HG03565 (cell line): ENCODE measurements around the gene LY6G6D.
A peak's percentile ranks its signal among the peaks of the same experiment; 100 is the strongest.

Experiments used
- ATAC-seq: cut with Tn5 transposase; IDR thresholded peaks from one replicate; pipeline ENCODE4 v1.9.1; 2021; ENCODE audit warnings: mild to moderate bottlenecking, moderate library complexity; ENCODE audit not compliant: unreplicated experiment

The LY6G6D gene

GRCh38 chr6:31734247-31734820, 19.2 kb downstream of the LY6G6D start:
- no peak for ATAC-seq

DNA sequence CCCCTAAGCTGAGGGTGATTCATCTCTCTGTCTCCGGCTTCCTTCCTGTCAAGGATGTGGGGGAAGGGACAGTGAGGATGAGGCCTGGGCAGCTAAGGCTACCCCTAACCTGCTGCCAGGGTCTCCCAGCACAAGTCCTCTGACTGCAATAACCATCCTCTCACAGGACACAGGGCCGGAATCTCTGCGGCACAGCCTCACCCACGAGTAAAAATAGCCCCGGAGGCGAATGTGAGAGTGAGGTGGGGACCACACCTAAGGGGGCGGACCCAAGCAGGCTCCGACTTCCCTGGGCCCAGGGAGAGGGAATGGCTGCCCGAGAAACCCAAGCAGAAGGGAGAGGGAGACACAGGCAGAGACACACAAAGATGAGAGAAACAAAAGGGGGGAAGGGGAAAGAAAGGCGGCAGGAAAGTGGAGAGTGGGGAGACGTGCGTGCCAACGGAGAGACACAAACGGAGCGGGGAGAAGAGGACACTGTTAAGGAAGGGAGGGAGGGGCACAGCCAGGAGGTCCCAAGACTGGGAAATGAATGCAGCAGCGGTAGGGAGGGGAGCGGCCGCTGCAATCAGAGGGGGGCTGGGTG, 19.8 kb downstream of the LY6G6D start:
- no peak for ATAC-seq

DNA sequence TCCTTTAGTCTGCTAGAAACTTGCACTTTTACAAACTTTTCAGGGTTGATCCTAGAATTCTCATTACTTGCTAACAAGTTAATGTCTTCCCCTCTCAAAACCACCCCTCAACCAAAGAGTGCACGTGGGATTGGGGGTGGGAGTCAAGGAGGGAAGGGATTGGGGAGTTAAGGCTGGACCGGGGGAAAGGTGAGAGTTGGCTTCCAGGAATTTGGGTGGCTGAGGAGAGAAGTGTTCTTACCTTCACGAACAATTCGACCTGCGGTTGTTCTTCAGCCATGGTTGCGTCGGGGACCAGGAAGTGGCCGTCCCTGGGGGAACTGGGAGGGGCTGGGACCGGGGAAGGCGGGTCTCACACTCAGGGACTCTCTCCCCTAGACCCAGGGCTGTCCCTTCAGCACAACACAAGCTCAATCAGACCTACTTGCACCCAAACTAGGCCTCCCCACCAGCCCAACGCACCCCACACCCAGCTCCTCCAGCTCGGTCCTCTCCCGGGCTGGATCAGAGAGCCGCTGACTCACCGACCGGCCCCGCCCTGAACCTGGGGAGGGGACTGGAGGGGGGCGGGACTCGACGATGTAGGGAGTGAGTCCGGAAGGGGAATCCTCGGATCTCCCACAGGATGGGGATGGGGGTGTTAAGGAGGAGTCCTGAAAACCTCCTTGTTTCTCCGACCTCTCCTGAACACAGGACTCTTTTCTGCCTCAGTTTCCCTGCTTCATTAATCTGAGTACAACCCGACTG, 21.0 kb downstream of the LY6G6D start, which contains the start of gene CLIC1:
TSS of gene CLIC1 (minus strand) at position 510 of the 747 bp plus-strand sequence. CDS start at position 280, 230 bp downstream.
- ATAC-seq: no peak

GRCh38 chr6:31736768-31737314, 21.7 kb downstream of the LY6G6D start:
- ATAC-seq: no peak

- no peak for ATAC-seq
These were observed 22.3 kb downstream of the LY6G6D start for GRCh38 chr6:31737315-31737990.

- ATAC-seq: no peak
These were observed 23.1 kb downstream of the LY6G6D start for GRCh38 chr6:31737991-31738979.

- peak; percentile 63 for ATAC-seq
These were observed 24.7 kb downstream of the LY6G6D start, which contains the start of gene MSH5 for GRCh38 chr6:31739639-31740396. Gene MSH5 (plus strand): TSS chr6:31740005. CDS start chr6:31740467, 462 bp downstream.

DNA sequence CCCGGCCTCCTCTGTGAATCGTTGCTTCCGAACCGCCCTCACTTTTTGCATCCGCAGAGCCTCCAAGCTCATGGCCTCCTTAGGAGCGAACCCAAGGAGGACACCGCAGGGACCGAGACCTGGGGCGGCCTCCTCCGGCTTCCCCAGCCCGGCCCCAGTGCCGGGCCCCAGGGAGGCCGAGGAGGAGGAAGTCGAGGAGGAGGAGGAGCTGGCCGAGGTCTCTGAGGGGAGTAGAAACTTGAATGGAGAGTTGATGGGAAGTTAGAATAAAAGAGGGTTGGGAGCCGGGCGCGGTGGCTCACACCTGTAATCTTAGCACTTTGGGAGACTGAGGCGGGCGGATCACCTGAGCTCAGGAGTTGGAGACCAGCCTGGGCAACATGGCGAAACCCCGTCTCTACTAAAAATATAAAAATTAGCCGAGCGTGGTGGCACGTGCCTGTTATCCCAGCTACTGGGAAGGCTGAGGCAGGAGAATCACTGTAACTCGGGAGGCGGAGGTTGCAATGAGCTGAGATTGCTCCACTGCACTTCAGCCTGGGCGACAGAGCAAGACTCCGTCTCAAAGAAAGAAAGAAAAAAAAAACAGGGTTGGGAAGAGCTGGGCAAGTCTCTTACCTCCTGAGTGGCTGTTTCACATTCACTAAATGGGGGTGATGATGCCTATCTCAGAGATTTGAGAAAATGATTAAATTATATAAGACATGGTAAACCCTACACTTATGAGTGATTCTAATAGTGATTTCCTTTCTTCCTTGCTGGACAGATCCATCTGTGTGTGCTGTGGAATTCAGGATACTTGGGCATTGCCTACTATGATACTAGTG, 25.5 kb downstream of the LY6G6D start:
- no peak for ATAC-seq

GRCh38 chr6:31741815-31742214, 26.7 kb downstream of the LY6G6D start:
- ATAC-seq: no peak

- no peak for ATAC-seq
These were observed 27.7 kb downstream of the LY6G6D start for GRCh38 chr6:31742894-31743293.

- ATAC-seq: no peak
These were observed 29.3 kb downstream of the LY6G6D start for GRCh38 chr6:31744422-31744821.

DNA sequence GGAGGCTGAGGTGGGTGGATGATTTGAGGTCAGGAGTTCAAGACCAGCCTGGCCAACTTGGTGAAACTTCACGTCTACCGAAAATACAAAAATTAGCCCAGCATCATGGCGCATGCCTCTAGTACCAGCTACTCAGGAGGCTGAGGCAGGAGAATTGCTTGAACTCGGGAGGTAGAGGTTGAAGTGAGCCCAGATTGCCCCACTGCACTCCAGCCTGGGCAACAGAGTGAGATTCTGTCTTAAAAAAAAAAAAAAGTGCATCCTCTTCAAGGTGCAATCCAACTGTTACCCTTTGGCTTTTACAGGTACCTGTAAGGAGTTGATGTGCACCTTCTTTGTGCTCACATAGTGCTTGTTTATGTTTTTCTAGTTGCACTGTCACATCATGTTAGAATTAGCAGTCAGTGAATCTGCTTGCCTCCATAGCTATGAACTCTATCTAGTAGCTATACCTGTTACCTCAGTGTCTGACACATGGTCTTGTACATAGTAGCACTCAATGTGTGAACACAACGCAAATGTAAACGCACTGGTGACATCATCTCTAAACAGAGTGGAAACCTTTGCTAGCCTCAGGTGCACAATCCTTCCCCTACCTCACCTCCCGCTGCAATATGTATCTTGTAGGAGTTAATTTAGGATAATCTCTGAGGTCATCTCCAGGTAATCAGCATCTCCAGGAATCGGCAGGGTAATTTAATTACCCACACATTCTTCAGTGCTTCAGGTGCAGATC, 34.3 kb downstream of the LY6G6D start:
- ATAC-seq: no peak

- no peak for ATAC-seq
These were observed 35.4 kb downstream of the LY6G6D start for GRCh38 chr6:31750411-31751022.

DNA sequence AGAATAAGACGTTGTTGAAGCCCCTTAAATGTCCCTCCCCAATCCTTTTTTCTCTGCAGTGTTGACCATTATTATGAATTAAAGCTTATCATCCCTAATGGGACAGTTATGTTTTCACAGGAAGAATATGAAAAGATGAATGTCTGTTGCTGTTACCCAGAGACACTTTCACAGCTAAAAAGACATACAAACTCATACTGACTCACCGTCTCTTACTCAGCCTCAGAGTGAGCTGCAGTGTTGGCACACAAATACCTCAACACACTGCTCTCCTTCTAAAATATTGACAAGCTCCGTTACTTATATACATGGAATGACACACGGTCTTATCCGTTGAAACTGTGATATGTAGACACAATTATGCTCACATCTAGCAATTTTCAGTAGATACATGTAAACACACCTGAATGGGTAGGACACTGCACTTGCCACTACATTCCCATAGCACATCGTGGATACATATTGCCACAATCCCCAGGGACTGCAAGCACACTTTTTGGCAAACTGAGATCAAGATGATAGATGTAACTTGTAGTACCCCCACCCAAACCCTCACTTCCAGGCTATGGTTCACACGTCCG, 37.7 kb downstream of the LY6G6D start:
- no peak for ATAC-seq

- no peak for ATAC-seq
These were observed 43.1 kb downstream of the LY6G6D start for GRCh38 chr6:31758281-31758680.

GRCh38 chr6:31760790-31761189, 45.6 kb downstream of the LY6G6D start:
- ATAC-seq: no peak

- no peak for ATAC-seq
These were observed 46.2 kb downstream of the LY6G6D start for GRCh38 chr6:31761343-31761742.
